OCI-LY1 (cell line): ENCODE data around the gene IDI1.

Experiments used
- EZH2 ChIP-seq: fragments of 200-600 bp; sonication (generic), shearing (Covaris generic); IDR thresholded peaks from 2 replicates; pipeline ENCODE4 v1.8.0; 2017; ENCODE audit warnings: borderline replicate concordance, mixed run types, mild to moderate bottlenecking, antibody characterized with exemption, low read length, moderate library complexity, mixed read lengths
- TF ChIP-seq, protein P1 (sequence below): fragments of 200-600 bp; sonication (generic), shearing (Covaris generic); IDR thresholded peaks from 2 replicates; pipeline ENCODE4 v1.5.1; 2017; ENCODE audit warnings: mild to moderate bottlenecking, antibody characterized with exemption, low read length, moderate library complexity, mixed read lengths

DNA sequence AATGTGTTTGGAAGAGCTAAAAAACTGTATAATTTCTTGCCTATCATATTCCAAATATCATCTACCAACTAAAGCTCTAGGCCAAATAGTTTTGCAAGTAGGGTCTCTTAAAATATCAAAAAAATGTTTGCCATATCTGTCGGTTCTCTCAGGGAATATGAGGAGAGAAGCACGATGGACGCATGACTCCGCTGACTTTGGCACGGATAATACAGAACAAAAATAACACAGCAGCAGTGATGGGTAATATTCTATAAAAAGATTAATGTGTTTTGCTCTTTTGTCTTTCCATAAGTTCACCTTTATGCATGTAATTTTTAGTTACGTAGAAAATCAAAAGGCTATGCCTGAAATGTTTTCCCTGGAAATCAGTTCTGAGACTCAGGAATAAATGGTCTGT, 22.3 kb downstream of the IDI1 start:
- no peak for TF ChIP-seq EZH2
- TF ChIP-seq, protein P1, sequence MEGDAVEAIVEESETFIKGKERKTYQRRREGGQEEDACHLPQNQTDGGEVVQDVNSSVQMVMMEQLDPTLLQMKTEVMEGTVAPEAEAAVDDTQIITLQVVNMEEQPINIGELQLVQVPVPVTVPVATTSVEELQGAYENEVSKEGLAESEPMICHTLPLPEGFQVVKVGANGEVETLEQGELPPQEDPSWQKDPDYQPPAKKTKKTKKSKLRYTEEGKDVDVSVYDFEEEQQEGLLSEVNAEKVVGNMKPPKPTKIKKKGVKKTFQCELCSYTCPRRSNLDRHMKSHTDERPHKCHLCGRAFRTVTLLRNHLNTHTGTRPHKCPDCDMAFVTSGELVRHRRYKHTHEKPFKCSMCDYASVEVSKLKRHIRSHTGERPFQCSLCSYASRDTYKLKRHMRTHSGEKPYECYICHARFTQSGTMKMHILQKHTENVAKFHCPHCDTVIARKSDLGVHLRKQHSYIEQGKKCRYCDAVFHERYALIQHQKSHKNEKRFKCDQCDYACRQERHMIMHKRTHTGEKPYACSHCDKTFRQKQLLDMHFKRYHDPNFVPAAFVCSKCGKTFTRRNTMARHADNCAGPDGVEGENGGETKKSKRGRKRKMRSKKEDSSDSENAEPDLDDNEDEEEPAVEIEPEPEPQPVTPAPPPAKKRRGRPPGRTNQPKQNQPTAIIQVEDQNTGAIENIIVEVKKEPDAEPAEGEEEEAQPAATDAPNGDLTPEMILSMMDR: no peak
